ENCODE measurements around the gene EPS15.

Gene EPS15

GRCh38 chr1:51494138-51494830, 24.8 kb downstream of the EPS15 start:
- no peak overlapping the region for H3K4me3 ChIP-seq (ENCODE audit: low read depth, low read length)
- in situ Hi-C loops (cut with HindIII; ENCODE audit: low sequenced_read_pairs) = no loop called here
- TF ChIP-seq, protein P1, sequence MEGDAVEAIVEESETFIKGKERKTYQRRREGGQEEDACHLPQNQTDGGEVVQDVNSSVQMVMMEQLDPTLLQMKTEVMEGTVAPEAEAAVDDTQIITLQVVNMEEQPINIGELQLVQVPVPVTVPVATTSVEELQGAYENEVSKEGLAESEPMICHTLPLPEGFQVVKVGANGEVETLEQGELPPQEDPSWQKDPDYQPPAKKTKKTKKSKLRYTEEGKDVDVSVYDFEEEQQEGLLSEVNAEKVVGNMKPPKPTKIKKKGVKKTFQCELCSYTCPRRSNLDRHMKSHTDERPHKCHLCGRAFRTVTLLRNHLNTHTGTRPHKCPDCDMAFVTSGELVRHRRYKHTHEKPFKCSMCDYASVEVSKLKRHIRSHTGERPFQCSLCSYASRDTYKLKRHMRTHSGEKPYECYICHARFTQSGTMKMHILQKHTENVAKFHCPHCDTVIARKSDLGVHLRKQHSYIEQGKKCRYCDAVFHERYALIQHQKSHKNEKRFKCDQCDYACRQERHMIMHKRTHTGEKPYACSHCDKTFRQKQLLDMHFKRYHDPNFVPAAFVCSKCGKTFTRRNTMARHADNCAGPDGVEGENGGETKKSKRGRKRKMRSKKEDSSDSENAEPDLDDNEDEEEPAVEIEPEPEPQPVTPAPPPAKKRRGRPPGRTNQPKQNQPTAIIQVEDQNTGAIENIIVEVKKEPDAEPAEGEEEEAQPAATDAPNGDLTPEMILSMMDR (IDR thresholded peaks at IDR 0.05; ENCODE audit: low read depth, low read length) = no peak
- DNase-seq (ENCODE audit: low read depth, low spot score) = no peak

GRCh38 chr1:51491166-51491981, 27.7 kb downstream of the EPS15 start:
- TF ChIP-seq, protein P1 (IDR thresholded peaks at IDR 0.05; ENCODE audit: low read depth, low read length) = no peak
- no peak overlapping the region for H3K4me3 ChIP-seq (ENCODE audit: low read depth, low read length)
- in situ Hi-C loops (cut with HindIII; ENCODE audit: low sequenced_read_pairs) = no loop called here
- DNase-seq (ENCODE audit: low read depth, low spot score) = no peak

DNA sequence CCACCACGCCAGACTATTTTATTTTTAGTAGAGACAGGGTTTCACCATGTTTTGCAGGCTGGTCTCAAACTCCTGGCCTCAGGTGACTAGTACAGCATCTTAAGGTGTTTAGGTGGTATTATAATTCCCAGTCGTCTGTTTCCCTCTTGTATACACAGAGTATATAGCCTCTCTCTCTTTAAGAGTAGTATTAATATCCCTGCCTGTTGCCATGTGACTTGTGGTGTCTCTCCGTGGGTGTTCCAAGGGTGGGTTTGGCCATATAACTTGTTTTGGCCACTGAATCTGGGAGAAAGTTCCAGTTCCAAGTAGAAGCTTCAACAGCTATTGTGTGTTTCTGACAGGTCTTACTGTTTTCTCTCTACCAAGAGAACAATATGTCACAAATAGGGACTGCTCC, 29.6 kb downstream of the EPS15 start:
- in situ Hi-C loops (cut with HindIII; ENCODE audit: low sequenced_read_pairs) = no loop called here
- H3K4me3 ChIP-seq (ENCODE audit: low read depth, low read length) = no peak overlapping the region
- TF ChIP-seq, protein P1 (IDR thresholded peaks at IDR 0.05; ENCODE audit: low read depth, low read length) = no peak
- DNase-seq (ENCODE audit: low read depth, low spot score) = no peak

GRCh38 chr1:51488372-51489050, 30.6 kb downstream of the EPS15 start:
- in situ Hi-C loops (cut with HindIII; ENCODE audit: low sequenced_read_pairs) = no loop called here
- TF ChIP-seq, protein P1 (IDR thresholded peaks at IDR 0.05; ENCODE audit: low read depth, low read length) = no peak
- no peak overlapping the region for H3K4me3 ChIP-seq (ENCODE audit: low read depth, low read length)
- DNase-seq (ENCODE audit: low read depth, low spot score) = peak; percentile 14

DNA sequence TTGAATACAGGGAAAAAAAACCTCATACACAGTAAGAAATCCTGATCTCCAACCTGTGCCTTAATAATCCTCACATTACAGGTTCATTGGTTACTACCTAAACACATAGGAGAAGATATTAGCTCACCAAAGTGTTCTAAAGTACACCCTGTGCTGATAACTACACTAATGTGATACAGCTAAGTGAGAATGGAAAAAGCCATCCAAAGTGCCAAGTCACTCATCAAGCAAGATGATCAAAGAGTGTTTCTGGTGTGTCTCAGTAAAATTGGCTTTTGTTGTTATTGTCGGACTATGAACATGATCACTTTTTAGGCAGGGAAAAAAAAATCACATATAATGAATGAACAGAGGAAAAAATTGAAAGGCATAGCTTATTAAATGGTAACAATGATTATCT, 31.4 kb downstream of the EPS15 start:
- in situ Hi-C loops (cut with HindIII; ENCODE audit: low sequenced_read_pairs) = no loop called here
- TF ChIP-seq, protein P1 (IDR thresholded peaks at IDR 0.05; ENCODE audit: low read depth, low read length) = no peak

DNA sequence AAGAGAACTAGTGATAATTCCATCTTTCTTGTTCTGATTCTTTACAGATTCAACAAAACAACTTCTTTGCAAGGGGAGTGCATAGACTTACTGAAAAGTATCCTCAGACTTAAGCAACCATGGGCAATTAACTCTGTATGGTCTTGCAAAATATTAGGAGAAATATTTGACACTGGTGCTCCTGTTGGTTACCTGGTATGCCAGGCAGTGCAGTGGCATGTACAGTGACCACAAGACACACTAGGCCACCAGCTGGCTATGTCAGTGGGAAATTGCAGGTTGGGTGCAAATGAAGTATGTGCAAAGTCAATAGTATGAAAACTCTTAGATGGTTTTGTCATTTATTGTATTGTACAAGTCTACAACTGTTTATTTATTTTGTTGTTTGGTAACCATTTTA, 34.5 kb downstream of the EPS15 start:
- DNase-seq (ENCODE audit: low read depth, low spot score) = peak; percentile 29
- no peak overlapping the region for H3K4me3 ChIP-seq (ENCODE audit: low read depth, low read length)
- in situ Hi-C loops (cut with HindIII; ENCODE audit: low sequenced_read_pairs) = no loop called here
- TF ChIP-seq, protein P1 (IDR thresholded peaks at IDR 0.05; ENCODE audit: low read depth, low read length) = no peak

More for the DNA sequence above, 31.4 kb downstream of the EPS15 start:
- no peak for DNase-seq (ENCODE audit: low read depth, low spot score)
- no peak overlapping the region for H3K4me3 ChIP-seq (ENCODE audit: low read depth, low read length)

Measured in astrocyte of the spinal cord (primary cell).